Thoracic aorta (tissue), 2 donors: ENCODE data around the gene PFKFB1. TPM values are rescaled to one million over a fixed set of nuclear protein-coding genes. Genes with fewer than 3 reads are reported as not detected.

Experiments
- ATAC-seq: fragments of 150-250 bp; one replicate; pipeline ENCODE4 v1.8.0; 2017; ENCODE audit warnings: low read depth; ENCODE audit not compliant: insufficient number of reproducible peaks, low FRiP score
- DNase-seq: peaks from one replicate; pipeline ENCODE4 v3.0.0-alpha.2; 2020; ENCODE audit warnings: low spot score
- H3K27ac ChIP-seq, 2 donors: fragments of 200-600 bp; sonication (generic); 1 replicate in 1 of 2; 2 replicates in 1 of 2; pipeline ENCODE4 v1.5.1; 2016; ENCODE audit warnings: mild to moderate bottlenecking in 2 of 2, moderate library complexity in 2 of 2
- H3K27me3 ChIP-seq: fragments of 200-600 bp; sonication (generic); replicated peaks from 2 replicates; pipeline ENCODE4 v1.6.0; 2016; ENCODE audit warnings: mild to moderate bottlenecking; ENCODE audit not compliant: insufficient read depth
- H3K36me3 ChIP-seq: fragments of 200-600 bp; sonication (generic); one replicate; pipeline ENCODE4 v1.5.1; 2016
- H3K4me1 ChIP-seq, 2 donors: fragments of 200-600 bp; sonication (generic); 1 replicate in 1 of 2; 2 replicates in 1 of 2; pipeline versions ENCODE4 v1.5.1 to v1.6.0; 2016; ENCODE audit warnings: low read depth in 2 of 2, mild to moderate bottlenecking in 1 of 2; ENCODE audit not compliant: control insufficient read depth in 1 of 2
- H3K4me3 ChIP-seq: fragments of 200-600 bp; sonication (generic); 2 replicates; pipeline ENCODE4 v1.5.1; 2016; ENCODE audit warnings: mild to moderate bottlenecking
- H3K9me3 ChIP-seq: fragments of 200-600 bp; sonication (generic); 2 replicates; pipeline ENCODE4 v1.5.1; 2016
- total RNA-seq, 2 donors: library from RNA; depleted of rRNA; stranded (reverse); fragments of >200 nt; gene quantifications; one replicate each; pipeline versions ENCODE4 v1.1.0 to v1.2.3, GENCODE V29; 2016
- TF ChIP-seq, protein P1 (sequence below): fragments of 200-600 bp; sonication (generic); IDR thresholded peaks from one replicate; pipeline ENCODE4 v1.5.1; 2019; ENCODE audit warnings: antibody characterized with exemption

PFKFB1 gene
- total RNA-seq, 2 donors from 2014 or later: not detected

DNA sequence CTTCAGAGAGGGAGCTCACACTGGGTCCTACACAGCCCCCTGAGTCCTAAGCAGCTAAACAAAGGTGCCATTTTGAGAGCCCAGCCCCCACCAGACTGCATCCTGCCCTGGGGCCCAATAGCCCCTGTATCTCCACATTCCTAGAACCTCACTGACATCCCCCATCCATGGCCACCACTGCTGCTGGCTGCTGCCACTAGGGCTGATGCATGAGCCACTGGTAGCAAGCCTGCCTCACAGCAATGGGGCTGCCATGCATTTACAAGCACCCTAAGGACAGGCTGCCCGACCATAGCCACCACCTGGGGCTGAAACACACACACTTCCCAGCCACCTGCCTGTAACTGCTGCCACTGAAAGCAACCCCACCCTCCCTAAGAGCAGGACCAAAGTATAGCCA, 99.8 kb downstream of the PFKFB1 start:
- no peaks in the 10 kb centered on the region for H3K36me3 ChIP-seq
- H3K4me3 ChIP-seq: no peak overlapping the region
- H3K27ac ChIP-seq: no peak overlapping the region
- no peaks in the 10 kb centered on the region for H3K9me3 ChIP-seq
- no peaks in the 10 kb centered on the region for H3K4me1 ChIP-seq
- ATAC-seq (no peak), DNase-seq (no peak)
- TF ChIP-seq, protein P1, sequence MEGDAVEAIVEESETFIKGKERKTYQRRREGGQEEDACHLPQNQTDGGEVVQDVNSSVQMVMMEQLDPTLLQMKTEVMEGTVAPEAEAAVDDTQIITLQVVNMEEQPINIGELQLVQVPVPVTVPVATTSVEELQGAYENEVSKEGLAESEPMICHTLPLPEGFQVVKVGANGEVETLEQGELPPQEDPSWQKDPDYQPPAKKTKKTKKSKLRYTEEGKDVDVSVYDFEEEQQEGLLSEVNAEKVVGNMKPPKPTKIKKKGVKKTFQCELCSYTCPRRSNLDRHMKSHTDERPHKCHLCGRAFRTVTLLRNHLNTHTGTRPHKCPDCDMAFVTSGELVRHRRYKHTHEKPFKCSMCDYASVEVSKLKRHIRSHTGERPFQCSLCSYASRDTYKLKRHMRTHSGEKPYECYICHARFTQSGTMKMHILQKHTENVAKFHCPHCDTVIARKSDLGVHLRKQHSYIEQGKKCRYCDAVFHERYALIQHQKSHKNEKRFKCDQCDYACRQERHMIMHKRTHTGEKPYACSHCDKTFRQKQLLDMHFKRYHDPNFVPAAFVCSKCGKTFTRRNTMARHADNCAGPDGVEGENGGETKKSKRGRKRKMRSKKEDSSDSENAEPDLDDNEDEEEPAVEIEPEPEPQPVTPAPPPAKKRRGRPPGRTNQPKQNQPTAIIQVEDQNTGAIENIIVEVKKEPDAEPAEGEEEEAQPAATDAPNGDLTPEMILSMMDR: no peak
- no peaks in the 10 kb centered on the region for H3K27me3 ChIP-seq

DNA sequence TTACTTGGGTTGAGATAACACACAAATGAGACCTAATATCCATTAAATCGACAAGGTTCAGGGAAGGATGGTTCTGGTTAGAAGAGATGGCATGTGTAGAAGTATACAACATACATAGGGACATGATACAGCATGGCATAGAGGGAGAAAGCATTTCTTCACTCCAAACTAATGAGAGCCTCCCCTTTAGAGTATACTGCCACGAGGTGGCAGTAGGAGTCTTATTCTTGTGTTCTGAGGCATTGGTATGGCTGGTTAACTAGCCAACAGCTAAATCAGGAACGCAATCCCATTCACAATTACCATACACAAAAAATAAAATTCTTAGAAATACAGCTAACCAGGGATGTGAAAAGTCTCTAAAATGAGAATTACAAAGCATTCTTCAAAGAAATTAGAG, 102.4 kb downstream of the PFKFB1 start:
- DNase-seq (no peak), ATAC-seq (no peak)
- Histone ChIP-seq H3K9me3 (no peaks in the 10 kb centered on the region), H3K4me1 (no peaks in the 10 kb centered on the region), H3K27me3 (no peaks in the 10 kb centered on the region), H3K27ac (no peak overlapping the region), H3K4me3 (no peak overlapping the region), H3K36me3 (no peaks in the 10 kb centered on the region)
- TF ChIP-seq, protein P1: no peak

DNA sequence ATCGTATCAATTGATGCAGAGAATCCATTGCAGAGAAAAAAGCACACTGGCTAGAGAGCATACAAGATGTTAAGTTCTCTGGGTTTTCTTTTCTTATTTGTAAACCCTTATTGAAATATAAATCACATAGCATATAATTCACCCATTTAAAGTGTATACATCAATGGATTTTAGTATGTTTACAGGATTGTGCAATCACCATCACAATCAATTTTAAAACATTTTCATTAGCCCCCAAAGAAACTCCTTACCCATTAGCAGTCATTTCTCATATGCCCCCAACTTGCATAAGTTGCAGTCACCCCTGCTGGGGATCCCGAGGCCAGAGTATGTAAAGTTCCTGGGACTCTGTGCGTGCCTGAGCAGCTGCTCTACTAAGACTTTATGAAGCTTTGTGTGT, 108.2 kb downstream of the PFKFB1 start:
- ATAC-seq (no peak), DNase-seq (no peak)
- Histone ChIP-seq H3K27ac (no peak overlapping the region), H3K36me3 (no peaks in the 10 kb centered on the region), H3K4me3 (no peak overlapping the region), H3K4me1 (no peaks in the 10 kb centered on the region), H3K9me3 (no peaks in the 10 kb centered on the region), H3K27me3 (no peaks in the 10 kb centered on the region)
- TF ChIP-seq, protein P1: no peak

Other genes starting within 250 kb of the PFKFB1 start
- gene ITIH6, start 195.9 kb downstream of the PFKFB1 start, total RNA-seq: not detected
- gene MAGED2, start 186.4 kb downstream of the PFKFB1 start, total RNA-seq: 100 to 1,000 TPM; 149 to 184 TPM
- gene TRO, start 73.4 kb downstream of the PFKFB1 start, total RNA-seq: 100 to 1,000 TPM in 1 of 2 donors, 10 to 100 TPM in 1; 21.1 to 131 TPM
- 1 to 10 TPM; 6.8 to 9.6 TPM for gene APEX2, start 6.2 kb upstream of the PFKFB1 start, total RNA-seq
- gene ALAS2, start 36.8 kb upstream of the PFKFB1 start, total RNA-seq: 1 to 10 TPM in 1 of 2 donors, not detected in 1; 8.5 TPM
- not detected for gene PAGE2B, start 80.8 kb upstream of the PFKFB1 start, total RNA-seq
- not detected for gene PAGE2, start 94.8 kb upstream of the PFKFB1 start, total RNA-seq
- gene PAGE5, start 226.2 kb upstream of the PFKFB1 start, total RNA-seq: not detected